GM19035 (cell line): ENCODE results near the gene DAND5.
"Not testable (repeated sequence)": the region's sequence is repeated elsewhere in the genome, so short reads cannot be mapped to it uniquely, and the experiment has no call there.

Experiments used
- ATAC-seq: cut with Tn5 transposase; IDR thresholded peaks from one replicate; pipeline ENCODE4 v1.9.1; 2021; ENCODE audit not compliant: unreplicated experiment

The DAND5 gene

DNA sequence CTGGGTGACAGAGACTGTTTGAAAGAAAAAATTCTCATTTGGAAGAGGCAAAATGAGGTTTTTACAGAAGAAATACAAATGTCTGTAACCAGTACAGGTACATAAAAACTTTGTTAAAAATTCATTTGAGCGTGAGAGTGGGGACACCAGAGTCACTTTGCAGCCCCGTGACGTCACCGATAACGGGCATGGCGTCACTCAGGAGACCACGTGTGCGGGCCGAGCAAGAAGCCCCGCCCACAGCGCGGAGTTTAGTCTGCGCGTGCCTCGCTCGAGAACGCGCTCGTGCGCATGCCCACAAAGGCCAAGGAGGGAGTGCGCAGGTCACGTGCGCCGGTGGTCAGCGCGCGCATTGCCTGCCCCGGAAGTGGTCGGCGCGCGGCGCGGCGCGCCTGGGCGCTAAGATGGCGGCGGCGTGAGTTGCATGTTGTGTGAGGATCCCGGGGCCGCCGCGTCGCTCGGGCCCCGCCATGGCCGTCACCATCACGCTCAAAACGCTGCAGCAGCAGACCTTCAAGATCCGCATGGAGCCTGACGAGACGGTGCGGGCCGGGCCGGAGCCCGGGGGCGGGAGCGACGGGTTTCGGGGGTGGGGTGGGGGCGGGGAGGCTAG is 23.8 kb upstream of the DAND5 start, which contains the start of gene RAD23A:
RAD23A (plus strand) TSS at position 384 of the 613 bp plus-strand sequence; CDS start at position 471, 87 bp downstream.
- peak; percentile 78 for ATAC-seq

DNA sequence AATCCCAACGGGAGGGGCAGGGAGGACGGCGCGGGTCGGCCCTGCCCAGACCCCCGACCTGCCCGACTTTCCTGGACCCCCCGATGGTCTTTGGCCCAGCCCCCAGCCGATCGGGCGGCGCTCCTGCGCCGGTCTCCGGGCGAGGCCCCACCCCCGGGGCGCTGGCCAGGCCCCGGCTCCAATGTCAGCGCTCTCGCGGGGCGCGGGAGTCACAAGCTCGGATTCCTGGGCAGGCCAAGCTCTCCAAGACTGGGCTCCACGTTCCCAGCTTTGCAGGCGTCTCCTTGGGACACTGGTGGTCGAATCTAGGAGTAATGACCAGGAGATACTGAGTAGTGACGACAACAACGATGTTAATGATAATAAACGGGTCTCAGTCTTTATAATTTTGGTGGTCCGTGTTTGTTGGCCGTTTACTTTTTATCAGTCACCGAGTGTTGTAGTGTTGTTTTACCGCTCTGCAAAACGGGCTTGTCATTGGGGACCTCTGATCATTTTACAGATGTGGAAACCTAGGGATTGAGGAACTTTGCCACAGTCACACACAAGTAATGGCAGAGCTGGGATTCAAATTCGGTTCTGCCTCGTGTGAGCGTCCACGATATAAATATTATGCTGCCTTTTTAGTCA is 23.2 kb upstream of the DAND5 start:
- ATAC-seq, result peak; percentile 40

DNA sequence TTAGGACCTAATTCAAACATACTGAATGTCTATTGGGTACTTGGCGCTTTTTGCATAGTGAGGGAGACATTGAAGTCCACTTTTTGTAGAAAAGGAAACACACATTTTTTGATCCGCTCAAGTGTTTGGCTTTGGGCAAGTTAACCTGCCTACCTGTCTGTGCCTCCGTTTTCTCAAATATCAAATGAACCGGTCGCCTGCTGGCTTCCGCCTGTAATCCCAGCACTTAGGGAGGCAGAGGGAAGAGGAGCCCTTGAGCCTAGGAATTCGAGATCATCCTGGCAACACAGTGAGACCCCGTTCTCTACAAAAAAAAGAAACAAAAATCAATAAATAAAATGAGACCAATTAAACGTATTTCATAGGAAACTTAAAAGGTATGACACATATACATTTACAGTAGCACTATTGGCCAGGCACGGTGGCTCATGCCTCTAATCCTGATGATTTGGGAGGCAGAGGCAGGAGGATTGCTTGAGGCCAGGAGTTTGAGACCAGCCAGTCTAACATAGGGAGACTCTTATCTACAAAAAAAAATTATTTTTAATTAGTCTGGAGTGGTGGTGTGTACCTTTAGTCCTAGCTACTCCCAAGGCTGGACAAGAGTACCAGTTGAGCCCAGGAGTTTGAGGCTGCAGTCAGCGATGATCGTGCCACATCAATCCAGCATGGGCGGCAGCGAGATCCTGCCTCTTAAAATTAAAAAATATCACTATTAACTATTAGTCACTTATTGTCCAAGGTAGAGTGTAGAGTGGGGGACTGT is 22.5 kb upstream of the DAND5 start:
- ATAC-seq, result no peak

DNA sequence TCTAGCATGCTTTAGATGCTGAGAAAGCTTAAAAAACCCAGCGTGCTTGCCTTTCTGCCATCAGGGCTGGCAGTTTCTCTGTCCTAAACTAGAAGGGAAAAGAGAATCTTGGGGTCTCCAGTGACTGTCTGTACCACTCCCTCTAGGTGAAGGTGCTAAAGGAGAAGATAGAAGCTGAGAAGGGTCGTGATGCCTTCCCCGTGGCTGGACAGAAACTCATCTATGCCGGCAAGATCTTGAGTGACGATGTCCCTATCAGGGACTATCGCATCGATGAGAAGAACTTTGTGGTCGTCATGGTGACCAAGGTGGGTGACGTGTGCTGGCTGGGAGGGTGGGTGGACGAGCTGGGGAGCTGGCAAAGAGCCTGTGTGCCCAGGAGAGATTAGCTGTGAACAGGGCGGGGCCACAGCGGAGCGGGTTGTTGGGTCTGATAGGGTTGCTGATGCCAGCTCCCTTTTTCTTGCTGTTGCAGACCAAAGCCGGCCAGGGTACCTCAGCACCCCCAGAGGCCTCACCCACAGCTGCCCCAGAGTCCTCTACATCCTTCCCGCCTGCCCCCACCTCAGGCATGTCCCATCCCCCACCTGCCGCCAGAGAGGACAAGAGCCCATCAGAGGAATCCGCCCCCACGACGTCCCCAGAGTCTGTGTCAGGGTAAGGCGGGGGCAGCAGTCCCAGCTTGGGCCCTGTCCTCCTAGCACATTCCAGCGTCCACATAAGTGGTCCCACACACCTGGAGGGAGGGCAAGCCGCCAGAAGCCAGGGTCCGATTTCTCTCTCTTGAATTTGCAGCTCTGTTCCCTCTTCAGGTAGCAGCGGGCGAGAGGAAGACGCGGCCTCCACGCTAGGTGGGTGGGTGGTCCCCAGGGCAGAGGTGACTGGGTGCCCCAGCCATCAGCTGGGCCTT is 21.4 kb upstream of the DAND5 start:
- no peak for ATAC-seq

DNA sequence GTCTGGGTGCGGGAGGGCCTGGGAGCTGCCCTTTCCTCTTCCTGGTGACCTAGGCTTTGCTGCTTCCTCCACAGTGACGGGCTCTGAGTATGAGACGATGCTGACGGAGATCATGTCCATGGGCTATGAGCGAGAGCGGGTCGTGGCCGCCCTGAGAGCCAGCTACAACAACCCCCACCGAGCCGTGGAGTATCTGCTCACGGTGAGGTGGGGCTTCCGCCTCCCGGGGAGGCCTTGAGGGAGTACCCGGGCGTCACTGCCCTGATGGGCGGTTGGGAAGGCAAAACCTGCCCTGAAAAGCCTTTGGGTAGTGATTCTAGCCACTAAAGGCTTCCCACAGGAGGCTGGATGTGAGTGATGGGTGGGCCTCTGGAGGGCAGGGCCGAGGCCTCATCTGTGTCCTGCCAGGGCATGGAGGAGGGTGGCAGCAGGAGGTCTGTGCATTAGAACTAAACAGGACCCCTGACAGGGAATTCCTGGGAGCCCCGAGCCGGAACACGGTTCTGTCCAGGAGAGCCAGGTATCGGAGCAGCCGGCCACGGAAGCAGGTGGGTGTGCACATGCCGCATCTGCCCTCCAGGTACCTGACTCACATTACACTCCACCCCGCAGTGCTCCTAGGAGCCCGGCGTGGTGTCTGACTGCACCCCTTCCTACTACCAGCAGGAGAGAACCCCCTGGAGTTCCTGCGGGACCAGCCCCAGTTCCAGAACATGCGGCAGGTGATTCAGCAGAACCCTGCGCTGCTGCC is 20.6 kb upstream of the DAND5 start:
- ATAC-seq, result no peak

DNA sequence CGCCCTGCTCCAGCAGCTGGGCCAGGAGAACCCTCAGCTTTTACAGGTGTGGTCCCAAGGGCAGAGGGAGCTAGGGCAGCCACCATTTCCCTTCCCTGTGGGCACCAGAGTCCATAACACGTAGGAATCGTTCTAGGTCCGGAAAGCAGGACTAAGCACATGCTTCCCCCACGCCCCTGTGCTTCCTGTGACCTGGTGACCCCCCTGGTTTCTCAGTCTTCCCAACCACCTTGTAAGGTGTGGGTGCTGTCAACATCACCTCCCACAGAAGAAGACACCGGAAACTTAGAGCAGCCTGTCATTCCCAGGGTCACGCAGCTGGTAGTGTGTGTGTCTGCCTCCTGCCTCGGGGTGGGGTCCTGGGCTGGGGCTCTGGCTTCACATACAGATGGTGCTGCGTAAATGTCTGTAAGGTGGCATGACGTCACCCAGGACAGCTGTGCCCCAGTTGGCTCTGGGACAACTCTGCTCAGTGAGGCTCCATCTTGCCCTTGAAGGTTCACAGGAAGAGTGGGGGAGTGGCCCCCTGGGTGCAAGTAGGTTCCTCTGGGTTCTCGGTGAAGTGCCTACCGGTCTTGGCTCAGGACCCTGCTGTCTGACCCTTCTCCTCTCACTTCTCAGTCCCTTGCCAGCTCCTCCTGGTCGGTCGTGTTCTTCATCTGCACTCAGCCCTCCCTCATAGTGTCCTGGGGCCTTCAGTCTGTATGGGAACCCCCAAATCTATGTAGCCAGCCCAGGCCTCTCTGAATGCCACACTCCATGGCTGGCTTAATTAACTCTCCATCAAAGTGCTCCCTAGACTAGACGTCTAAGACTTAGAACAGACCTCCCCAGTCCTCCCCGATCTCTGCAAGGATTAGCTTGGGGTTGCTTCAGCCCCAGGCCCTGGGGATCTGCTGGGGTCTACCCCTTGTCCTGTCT is 19.8 kb upstream of the DAND5 start:
- no peak for ATAC-seq

DNA sequence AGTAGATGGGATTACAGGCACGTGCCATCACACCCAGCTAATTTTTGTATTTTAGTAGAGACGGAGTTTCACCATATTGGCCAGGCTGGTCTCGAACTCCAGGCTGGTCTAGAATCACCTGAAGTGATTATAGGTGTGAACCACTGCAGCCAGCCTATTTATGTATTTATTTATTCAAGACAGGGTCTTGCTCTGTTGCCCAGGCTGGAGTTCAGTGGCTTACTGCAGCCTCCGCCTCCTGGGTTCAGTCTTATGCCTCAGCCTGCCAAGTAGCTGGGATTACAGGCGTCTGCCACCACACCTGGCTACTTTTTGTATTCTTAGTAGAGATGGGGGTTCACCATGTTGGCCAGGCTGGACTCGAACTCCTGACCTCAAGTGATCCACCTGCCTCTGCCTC is 17.3 kb upstream of the DAND5 start:
- not testable (repeated sequence) for ATAC-seq

DNA sequence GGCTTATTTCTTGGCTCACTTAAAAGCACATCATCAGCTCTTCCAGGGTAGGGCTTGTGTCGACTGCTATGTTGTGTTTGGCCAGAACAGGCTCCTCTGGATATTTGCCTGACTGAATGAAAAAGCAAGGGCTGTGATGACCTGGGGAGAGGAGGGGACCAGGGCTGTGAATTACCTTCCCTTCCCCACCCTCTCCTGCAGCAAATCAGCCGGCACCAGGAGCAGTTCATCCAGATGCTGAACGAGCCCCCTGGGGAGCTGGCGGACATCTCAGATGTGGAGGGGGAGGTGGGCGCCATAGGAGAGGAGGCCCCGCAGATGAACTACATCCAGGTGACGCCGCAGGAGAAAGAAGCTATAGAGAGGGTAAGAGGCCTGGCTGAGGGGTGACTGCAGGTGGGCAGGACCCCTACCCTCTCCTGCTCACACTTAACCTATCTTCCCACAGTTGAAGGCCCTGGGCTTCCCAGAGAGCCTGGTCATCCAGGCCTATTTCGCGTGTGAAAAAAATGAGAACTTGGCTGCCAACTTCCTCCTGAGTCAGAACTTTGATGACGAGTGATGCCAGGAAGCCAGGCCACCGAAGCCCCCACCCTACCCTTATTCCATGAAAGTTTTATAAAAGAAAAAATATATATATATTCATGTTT is 16.8 kb upstream of the DAND5 start:
- ATAC-seq, result no peak

DNA sequence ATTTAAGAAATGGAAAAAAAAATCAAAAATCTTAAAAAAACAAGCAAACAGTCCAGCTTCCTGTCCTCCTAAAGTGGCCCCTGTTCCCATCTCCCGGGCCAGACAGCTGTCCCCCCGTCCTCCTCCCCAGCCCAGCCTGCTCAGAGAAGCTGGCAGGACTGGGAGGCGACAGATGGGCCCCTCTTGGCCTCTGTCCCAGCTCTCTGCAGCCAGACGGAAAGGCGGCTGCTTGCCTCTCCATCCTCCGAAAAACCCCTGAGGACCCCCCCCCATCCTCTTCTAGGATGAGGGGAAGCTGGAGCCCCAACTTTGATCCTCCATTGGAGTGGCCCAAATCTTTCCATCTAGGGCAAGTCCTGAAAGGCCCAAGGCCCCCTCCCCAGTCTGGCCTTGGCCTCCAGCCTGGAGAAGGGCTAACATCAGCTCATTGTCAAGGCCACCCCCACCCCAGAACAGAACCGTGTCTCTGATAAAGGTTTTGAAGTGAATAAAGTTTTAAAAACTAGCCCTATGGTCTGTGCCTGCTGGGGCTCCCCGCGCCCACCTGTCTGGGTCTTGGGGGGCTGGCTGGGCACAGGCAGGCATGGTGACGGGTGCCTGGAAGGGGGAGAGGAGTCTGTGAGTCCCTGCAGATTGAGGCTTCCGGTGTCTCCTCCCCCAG is 16.1 kb upstream of the DAND5 start:
- ATAC-seq, result no peak

DNA sequence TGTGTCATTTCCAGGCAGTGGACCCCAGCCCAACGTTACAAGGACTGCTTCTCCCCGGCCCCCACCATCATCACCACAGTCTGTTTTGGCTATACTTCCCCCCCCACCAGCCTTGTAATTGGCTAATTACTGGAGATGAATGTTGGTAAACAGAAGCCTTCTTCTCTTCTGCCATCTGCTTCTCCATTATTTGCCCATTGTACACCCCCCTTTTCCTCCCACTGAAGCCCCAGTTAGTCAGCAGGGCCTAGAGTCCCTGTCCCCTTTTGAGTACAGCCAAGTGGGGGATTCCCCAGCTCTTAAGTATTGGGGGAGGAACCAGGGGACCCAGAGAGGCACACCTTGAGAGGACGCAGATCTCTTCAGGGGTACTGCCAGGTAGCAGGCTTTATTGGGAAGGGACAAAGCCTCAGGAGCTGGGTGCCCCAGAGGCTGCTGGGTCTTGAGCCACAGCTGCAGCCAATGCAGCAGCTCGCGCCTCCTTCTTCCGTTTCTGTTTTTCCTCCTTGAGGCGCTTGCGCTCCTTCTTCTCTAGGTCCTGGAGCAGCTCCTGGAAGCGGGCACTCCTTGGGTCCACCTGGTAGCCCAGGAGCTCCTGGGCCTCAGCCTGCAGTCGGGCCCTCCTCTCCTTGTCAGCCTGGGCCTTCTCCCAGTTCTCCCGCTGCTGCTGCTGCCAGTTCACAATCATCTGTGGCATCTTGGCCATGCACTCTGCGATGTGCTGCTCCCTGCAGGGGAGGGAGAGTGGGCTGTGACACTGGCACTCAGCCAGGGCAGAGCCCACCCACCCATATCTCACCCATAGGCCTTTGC is 15.4 kb upstream of the DAND5 start:
- no peak for ATAC-seq

DNA sequence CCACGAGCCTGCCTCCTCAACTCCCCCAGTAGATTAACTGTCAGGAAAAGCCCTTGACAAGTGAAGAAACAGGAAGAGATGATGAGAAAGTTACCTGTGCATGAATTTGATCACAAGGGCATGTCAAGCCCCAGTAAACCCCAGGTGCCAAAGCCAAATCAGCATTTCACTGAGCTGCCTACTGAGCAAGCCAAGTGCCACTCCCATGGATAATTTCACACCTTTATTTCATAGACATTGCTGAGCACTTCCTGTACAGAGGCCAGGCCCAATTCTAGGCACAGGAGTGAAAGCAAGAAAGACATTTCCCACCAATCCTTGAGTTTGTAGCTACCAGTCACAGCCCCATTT is 14.8 kb upstream of the DAND5 start:
- ATAC-seq, result no peak

DNA sequence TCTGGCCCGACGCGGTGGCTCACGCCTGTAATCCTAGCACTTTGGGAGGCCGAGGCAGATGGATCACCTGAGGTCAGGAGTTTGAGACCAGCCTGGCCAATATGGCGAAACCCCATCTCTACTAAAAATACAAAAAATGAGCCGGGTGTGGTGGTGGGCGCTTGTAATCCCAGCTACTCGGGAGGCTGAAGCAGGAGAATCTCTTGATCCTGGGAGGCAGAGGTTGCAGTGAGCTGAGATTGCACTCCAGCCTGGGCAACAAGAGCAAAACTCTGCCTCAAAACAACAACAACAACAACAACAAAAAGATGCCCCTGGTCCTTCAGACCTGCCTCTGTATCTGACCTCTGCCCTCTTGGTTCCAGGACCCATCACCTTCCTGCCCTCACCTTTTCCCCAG is 13.8 kb upstream of the DAND5 start:
- not testable (repeated sequence) for ATAC-seq

DNA sequence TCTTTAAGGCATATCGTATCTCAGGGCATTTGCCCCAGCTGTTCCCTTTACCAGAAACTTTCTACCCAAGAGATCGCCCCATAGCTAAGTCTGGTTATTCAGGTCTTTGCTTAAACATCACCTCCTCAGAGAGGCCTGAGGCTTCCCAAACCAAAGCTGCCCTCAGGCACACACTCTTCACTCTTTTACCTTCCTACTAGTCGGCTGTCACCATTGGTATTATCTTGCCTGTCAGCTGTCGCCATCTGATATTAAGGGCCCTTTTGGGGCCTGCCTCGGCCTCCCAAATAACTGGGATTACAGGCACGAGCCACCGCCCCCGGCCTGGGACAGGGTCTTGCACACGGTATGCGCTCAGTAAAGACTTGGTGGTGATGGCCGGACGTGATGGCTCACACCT is 13.4 kb upstream of the DAND5 start:
- no peak for ATAC-seq

DNA sequence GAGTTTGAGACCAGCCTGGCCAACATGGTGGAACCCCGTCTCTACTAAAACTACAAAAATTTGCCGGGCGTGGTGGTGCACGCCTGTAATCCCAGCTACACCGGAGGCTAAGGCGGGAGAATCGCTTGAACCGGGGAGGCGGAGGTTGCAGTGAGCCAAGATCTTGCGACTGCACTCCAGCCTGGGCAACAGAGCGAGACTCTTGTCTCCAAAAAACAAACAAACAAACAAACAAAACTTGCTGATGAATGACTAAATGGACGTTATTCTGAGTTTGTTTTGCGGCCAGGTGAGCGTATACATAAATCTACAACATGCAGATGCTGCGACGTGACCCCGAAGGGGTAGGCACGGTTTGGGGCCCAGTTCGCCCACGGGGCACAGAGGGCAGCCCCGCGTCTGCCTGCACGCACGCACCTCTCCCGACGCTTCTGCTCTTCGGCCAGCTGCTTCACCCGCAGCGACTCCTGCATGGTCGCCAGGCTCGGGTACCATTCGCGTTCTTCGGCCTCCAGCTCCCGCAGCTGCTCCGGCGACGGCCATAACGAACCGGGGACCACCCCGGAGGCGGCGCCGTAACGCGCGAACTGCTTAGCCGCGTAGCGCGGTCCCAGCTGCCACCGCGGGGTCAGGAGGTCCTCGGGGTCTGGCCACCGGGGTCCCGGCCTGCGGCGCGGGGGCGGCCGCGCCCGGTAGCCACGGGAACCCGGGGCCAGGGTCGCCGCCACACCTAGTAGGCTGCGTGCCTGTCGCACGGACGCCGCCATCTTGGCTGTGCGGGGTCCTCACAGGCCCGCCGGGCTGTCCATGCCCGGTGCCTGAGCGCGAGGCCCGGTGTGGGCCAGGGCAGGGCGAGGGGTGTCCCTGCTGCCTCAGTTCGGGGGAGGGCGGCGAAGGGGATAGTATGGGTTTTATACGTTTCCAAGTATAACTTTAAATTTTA is 12.7 kb upstream of the DAND5 start, which contains the start of gene GADD45GIP1:
GADD45GIP1 (minus strand) TSS at position 778 of the 943 bp plus-strand sequence; CDS start at position 767, 11 bp downstream.
- ATAC-seq, result peak; percentile 79

DNA sequence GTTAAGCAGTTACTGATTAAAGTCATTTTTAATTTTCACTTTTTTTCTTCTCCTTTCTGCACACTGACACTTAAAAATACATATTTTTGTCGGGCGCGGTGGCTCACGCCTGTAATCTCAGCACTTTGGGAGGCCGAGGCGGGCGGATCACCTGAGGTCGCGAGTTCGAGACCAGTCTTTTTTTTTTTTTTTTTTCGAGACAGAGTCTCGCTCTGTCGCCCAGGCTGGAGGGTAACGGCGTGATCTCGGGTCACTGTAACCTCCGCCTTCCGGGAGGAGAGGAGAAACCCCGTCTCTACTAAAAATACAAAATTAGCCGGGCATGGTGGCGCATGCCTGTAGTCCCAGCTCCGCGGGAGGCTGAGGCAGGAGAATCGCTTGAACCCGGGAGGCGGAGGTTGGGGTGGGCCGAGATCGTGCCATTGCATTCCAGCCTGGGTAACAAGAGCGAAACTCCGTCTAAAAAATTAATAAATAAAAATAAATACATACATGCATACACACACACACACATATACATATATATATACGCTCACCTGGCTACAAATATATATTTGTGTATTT is 11.9 kb upstream of the DAND5 start:
- peak; percentile 27 for ATAC-seq

DNA sequence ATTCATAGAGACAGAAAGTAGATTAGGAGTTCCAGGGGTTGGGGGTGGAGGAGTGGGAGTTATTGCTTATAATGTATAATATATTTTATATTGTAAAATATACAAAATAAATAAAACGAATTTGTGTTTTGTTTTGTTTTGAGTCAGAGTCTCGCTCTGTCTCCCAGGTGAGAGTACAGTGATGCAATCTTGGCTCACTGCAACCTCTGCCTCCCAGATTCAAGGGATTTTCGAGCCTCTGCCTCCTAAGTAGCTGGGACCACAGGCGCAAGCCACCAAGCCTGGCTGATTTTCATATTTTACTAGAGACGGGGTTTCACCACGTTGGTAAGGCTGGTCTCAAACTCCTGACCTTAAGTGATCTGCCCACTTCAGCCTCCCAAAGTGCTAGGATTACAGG is 9.9 kb upstream of the DAND5 start:
- ATAC-seq, result no peak
